Effector memory CD8-positive, alpha-beta T cell (primary cell): ENCODE measurements around the gene GSDMA.
A peak's percentile ranks its signal among the peaks of the same experiment; 100 is the strongest.

Source experiments
- ATAC-seq: fragments of 150-1000 bp; cut with Tn5 transposase; replicated peaks from 2 replicates; pipeline ENCODE4 v1.10.0; 2021; ENCODE audit warnings: mild to moderate bottlenecking, moderate library complexity
- DNase-seq, 3 experiments: peaks; one replicate each; pipeline ENCODE4 v3.0.0; 2021
- H3K27ac Mint-ChIP-seq, 2 donors: one replicate each; pipeline ENCODE4 v1.8.0; 2022; ENCODE audit warnings: mild to moderate bottlenecking in 2 of 2, mixed read lengths in 2 of 2, moderate library complexity in 2 of 2
- H3K27me3 Mint-ChIP-seq, 2 donors: one replicate each; pipeline ENCODE4 v1.8.0; 2022; ENCODE audit warnings: mixed read lengths in 2 of 2
- H3K36me3 Mint-ChIP-seq: one replicate; pipeline ENCODE4 v1.8.0; 2022; ENCODE audit warnings: mild to moderate bottlenecking, moderate library complexity, mixed read lengths; ENCODE audit not compliant: insufficient read depth
- H3K4me1 Mint-ChIP-seq, 2 donors: one replicate each; pipeline ENCODE4 v1.8.0; 2022; ENCODE audit warnings: low read depth in 2 of 2, mixed read lengths in 2 of 2
- H3K4me3 Mint-ChIP-seq, 2 donors: one replicate each; pipeline ENCODE4 v1.8.0; 2022; ENCODE audit warnings: mild to moderate bottlenecking in 2 of 2, mixed read lengths in 2 of 2, moderate library complexity in 2 of 2
- H3K9me3 Mint-ChIP-seq, 2 donors: one replicate each; pipeline ENCODE4 v1.8.0; 2022; ENCODE audit warnings: mixed read lengths in 2 of 2

GSDMA gene

GRCh38 chr17:39955726-39956225, 7.0 kb upstream of the GSDMA start:
- H3K27ac Mint-ChIP-seq = no peak overlapping the region
- no peaks in the 10 kb centered on the region for H3K9me3 Mint-ChIP-seq
- DNase-seq (no peak), ATAC-seq (no peak)
- no peaks in the 10 kb centered on the region for H3K27me3 Mint-ChIP-seq
- H3K36me3 Mint-ChIP-seq = peaks cover 18% of the 10 kb centered on the region
- H3K4me1 Mint-ChIP-seq = peaks cover 13 to 16% of the 10 kb centered on the region in 2 donors
- H3K4me3 Mint-ChIP-seq = no peak overlapping the region

GRCh38 chr17:39960524-39961041, 2.2 kb upstream of the GSDMA start:
- peaks cover 19 to 23% of the 10 kb centered on the region in 2 donors for H3K4me1 Mint-ChIP-seq
- H3K9me3 Mint-ChIP-seq = no peaks in the 10 kb centered on the region

GRCh38 chr17:39963829-39964228, 1.0 kb downstream of the GSDMA start:
- no peaks in the 10 kb centered on the region for H3K9me3 Mint-ChIP-seq
- H3K36me3 Mint-ChIP-seq = peaks cover 8% of the 10 kb centered on the region
- no peak overlapping the region for H3K4me3 Mint-ChIP-seq
- ATAC-seq (no peak), DNase-seq (no peak)
- H3K27me3 Mint-ChIP-seq = peaks cover 4 to 12% of the 10 kb centered on the region in 2 donors
- H3K4me1 Mint-ChIP-seq = peaks cover 24 to 28% of the 10 kb centered on the region in 2 donors
- peak overlapping the region in 1 of 2 donors; percentile 26 for H3K27ac Mint-ChIP-seq

More at GRCh38 chr17:39960524-39961041, 2.2 kb upstream of the GSDMA start:
- H3K36me3 Mint-ChIP-seq = peaks cover 15% of the 10 kb centered on the region
- no peak overlapping the region for H3K27ac Mint-ChIP-seq
- DNase-seq = no peak
- H3K4me3 Mint-ChIP-seq = no peak overlapping the region
- H3K27me3 Mint-ChIP-seq = peaks cover 0 to 6% of the 10 kb centered on the region in 2 donors
- ATAC-seq = no peak

GRCh38 chr17:39965017-39965699, 2.4 kb downstream of the GSDMA start:
- Mint-ChIP-seq H3K9me3 (no peaks in the 10 kb centered on the region), H3K36me3 (peaks cover 3% of the 10 kb centered on the region), H3K27me3 (peaks cover 15 to 26% of the 10 kb centered on the region in 2 donors), H3K27ac (no peak overlapping the region), H3K4me1 (peaks cover 19 to 23% of the 10 kb centered on the region in 2 donors), H3K4me3 (no peak overlapping the region)
- no peak for ATAC-seq
- no peak for DNase-seq

GRCh38 chr17:39966771-39967170, 4.0 kb downstream of the GSDMA start:
- DNase-seq (no peak), ATAC-seq (no peak)
- H3K4me1 Mint-ChIP-seq = peaks cover 19 to 23% of the 10 kb centered on the region in 2 donors
- H3K27me3 Mint-ChIP-seq = peaks cover 15 to 42% of the 10 kb centered on the region in 2 donors
- H3K27ac Mint-ChIP-seq = no peak overlapping the region
- peak overlapping the region in 1 of 2 donors; percentile 25 for H3K4me3 Mint-ChIP-seq
- peaks cover 3% of the 10 kb centered on the region for H3K36me3 Mint-ChIP-seq
- H3K9me3 Mint-ChIP-seq = no peaks in the 10 kb centered on the region

- Mint-ChIP-seq H3K27ac (peak overlapping the region in 1 of 2 donors; percentile 46), H3K36me3 (peaks cover 3% of the 10 kb centered on the region), H3K4me3 (no peak overlapping the region), H3K4me1 (peaks cover 9 to 15% of the 10 kb centered on the region in 2 donors), H3K27me3 (peaks cover 17 to 51% of the 10 kb centered on the region in 2 donors), H3K9me3 (no peaks in the 10 kb centered on the region)
- ATAC-seq (no peak), DNase-seq (no peak)
Observed at GRCh38 chr17:39968761-39969160, 6.0 kb downstream of the GSDMA start.

- Mint-ChIP-seq H3K9me3 (no peaks in the 10 kb centered on the region), H3K27ac (peak overlapping the region in 1 of 2 donors; percentile 46), H3K27me3 (peaks cover 23 to 54% of the 10 kb centered on the region in 2 donors), H3K4me3 (no peak overlapping the region), H3K4me1 (peaks cover 6 to 11% of the 10 kb centered on the region in 2 donors), H3K36me3 (peaks cover 3% of the 10 kb centered on the region)
- DNase-seq (no peak), ATAC-seq (no peak)
Observed at GRCh38 chr17:39969375-39969774, 6.6 kb downstream of the GSDMA start.

- no peak overlapping the region for H3K27ac Mint-ChIP-seq
- ATAC-seq (no peak), DNase-seq (no peak)
- no peaks in the 10 kb centered on the region for H3K9me3 Mint-ChIP-seq
- H3K36me3 Mint-ChIP-seq = no peaks in the 10 kb centered on the region
- H3K27me3 Mint-ChIP-seq = peaks cover 24 to 57% of the 10 kb centered on the region in 2 donors
- H3K4me1 Mint-ChIP-seq = peaks cover 6 to 7% of the 10 kb centered on the region in 2 donors
- H3K4me3 Mint-ChIP-seq = no peak overlapping the region
Observed at GRCh38 chr17:39970157-39970692, 7.4 kb downstream of the GSDMA start.

- DNase-seq (no peak), ATAC-seq (no peak)
- no peak overlapping the region for H3K27ac Mint-ChIP-seq
- peaks cover 6 to 7% of the 10 kb centered on the region in 2 donors for H3K4me1 Mint-ChIP-seq
- no peak overlapping the region for H3K4me3 Mint-ChIP-seq
- H3K27me3 Mint-ChIP-seq = peaks cover 24 to 63% of the 10 kb centered on the region in 2 donors
- H3K36me3 Mint-ChIP-seq = no peaks in the 10 kb centered on the region
- H3K9me3 Mint-ChIP-seq = no peaks in the 10 kb centered on the region
Observed at GRCh38 chr17:39971076-39971603, 8.3 kb downstream of the GSDMA start.

GRCh38 chr17:39972271-39972670, 9.5 kb downstream of the GSDMA start:
- H3K4me1 Mint-ChIP-seq = no peaks in the 10 kb centered on the region
- DNase-seq (no peak), ATAC-seq (no peak)
- peaks cover 24 to 63% of the 10 kb centered on the region in 2 donors for H3K27me3 Mint-ChIP-seq
- no peaks in the 10 kb centered on the region for H3K36me3 Mint-ChIP-seq
- no peak overlapping the region for H3K4me3 Mint-ChIP-seq
- H3K27ac Mint-ChIP-seq = no peak overlapping the region
- H3K9me3 Mint-ChIP-seq = no peaks in the 10 kb centered on the region

GRCh38 chr17:39973496-39973895, 10.7 kb downstream of the GSDMA start:
- no peak for DNase-seq

GRCh38 chr17:39974433-39974832, 11.6 kb downstream of the GSDMA start:
- Mint-ChIP-seq H3K36me3 (no peaks in the 10 kb centered on the region), H3K9me3 (no peaks in the 10 kb centered on the region), H3K4me1 (peaks cover 0 to 4% of the 10 kb centered on the region in 2 donors), H3K27me3 (peaks cover 16 to 50% of the 10 kb centered on the region in 2 donors), H3K27ac (no peak overlapping the region), H3K4me3 (no peak overlapping the region)
- DNase-seq = no peak
- ATAC-seq = no peak

More at GRCh38 chr17:39973496-39973895, 10.7 kb downstream of the GSDMA start:
- H3K27ac Mint-ChIP-seq = no peak overlapping the region
- no peaks in the 10 kb centered on the region for H3K4me1 Mint-ChIP-seq
- H3K27me3 Mint-ChIP-seq = peaks cover 24 to 60% of the 10 kb centered on the region in 2 donors
- no peak for ATAC-seq
- H3K36me3 Mint-ChIP-seq = no peaks in the 10 kb centered on the region
- H3K9me3 Mint-ChIP-seq = no peaks in the 10 kb centered on the region
- H3K4me3 Mint-ChIP-seq = no peak overlapping the region

- no peak for DNase-seq
- Mint-ChIP-seq H3K27ac (no peak overlapping the region), H3K27me3 (peaks cover 9 to 36% of the 10 kb centered on the region in 2 donors), H3K4me3 (no peak overlapping the region), H3K9me3 (no peaks in the 10 kb centered on the region), H3K36me3 (peaks cover 12% of the 10 kb centered on the region), H3K4me1 (peaks cover 8 to 13% of the 10 kb centered on the region in 2 donors)
- no peak for ATAC-seq
Observed at GRCh38 chr17:39975801-39976200, 13.0 kb downstream of the GSDMA start.
